ENCODE data around the gene IP6K3. TPM values are rescaled to one million over a fixed set of nuclear protein-coding genes. Genes with fewer than 3 reads are reported as not detected.

Gene IP6K3
- total RNA-seq, 2 experiments from 2014 or later: not detected

DNA sequence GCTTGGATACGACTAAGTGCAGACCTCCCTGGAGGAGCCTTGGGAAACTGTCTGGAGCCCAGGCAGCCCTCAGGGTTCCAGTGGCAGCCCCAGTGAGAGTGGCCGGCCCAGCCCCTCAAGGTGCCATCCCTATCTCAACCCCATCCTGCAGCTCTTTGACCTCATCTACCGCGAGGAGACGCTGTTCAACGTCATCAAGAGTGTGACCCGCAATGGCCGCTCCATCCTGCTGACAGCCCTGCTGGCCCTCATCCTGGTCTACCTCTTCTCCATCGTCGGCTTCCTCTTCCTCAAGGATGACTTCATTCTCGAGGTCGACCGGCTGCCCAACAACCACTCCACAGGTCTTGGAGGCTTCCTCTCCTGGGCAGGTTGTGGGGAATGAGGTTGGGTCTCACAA lies 55.9 kb downstream of the IP6K3 start:
- ATAC-seq (no peak), DNase-seq (no peak)
- H3K27ac Mint-ChIP-seq: peak overlapping the region; percentile 71
- H3K4me1 Mint-ChIP-seq (ENCODE audit: low read depth): peaks cover 52% of the 10 kb centered on the region
- ChIA-PET CTCF (interaction anchor here (1.3 to 5.3 kb wide), 3 partner anchors 10 to 107 kb away, joined by 3 to 19 read pairs (median 9); partner anchors contain the start of gene UQCC2), POLR2A (no interaction called here)
- H3K9me3 Mint-ChIP-seq (ENCODE audit: insufficient read depth): no peaks in the 10 kb centered on the region
- no peak overlapping the region for H3K4me3 Mint-ChIP-seq
- no peaks in the 10 kb centered on the region for H3K27me3 Mint-ChIP-seq (ENCODE audit: low read depth)
- H3K36me3 Mint-ChIP-seq (ENCODE audit: low read depth): peaks cover 81% of the 10 kb centered on the region

DNA sequence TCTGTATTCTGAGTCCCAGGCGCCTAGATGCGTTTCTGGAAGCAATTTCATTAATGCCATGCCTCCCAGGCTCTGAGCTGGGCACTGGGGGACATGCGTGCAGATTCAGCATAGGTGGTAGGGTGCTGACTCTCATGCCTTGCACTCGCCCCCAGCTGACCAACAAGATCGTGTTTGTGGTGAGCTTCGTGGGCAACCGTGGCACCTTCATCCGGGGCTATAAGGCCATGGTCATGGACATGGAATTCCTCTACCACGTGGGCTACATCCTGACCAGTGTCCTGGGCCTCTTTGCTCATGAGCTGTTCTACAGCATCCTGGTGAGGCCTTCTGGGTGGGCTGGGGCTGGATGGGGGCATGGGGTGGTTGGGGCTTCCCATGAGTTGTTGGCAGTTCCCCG lies 56.8 kb downstream of the IP6K3 start:
- H3K27ac Mint-ChIP-seq: peak overlapping the region; percentile 30
- POLR2A ChIA-PET: no interaction called here
- CTCF ChIA-PET: interaction anchor here (1.3 to 5.3 kb wide), 3 partner anchors 11 to 106 kb away, joined by 3 to 19 read pairs (median 9); partner anchors contain the start of gene UQCC2

DNA sequence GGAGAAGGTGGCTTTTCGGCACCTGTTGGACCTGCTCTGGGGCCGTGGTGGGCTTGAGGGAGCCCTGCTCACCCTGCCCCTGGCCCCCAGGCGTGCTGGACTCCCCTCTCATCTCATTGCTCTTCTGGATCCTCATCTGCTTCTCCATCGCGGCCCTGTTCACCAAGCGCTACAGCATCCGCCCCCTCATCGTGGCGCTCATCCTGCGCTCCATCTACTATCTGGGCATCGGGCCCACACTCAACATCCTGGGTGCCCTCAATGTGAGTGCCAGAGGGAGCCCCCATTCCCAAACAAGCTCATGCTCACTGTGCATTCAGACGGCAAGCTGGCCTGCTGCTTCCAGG lies 57.6 kb downstream of the IP6K3 start:
- no peak for DNase-seq
- H3K36me3 Mint-ChIP-seq (ENCODE audit: low read depth): peaks cover 84% of the 10 kb centered on the region
- ChIA-PET CTCF (no interaction called here), POLR2A (no interaction called here)
- H3K27me3 Mint-ChIP-seq (ENCODE audit: low read depth): no peaks in the 10 kb centered on the region
- H3K27ac Mint-ChIP-seq: no peak overlapping the region
- H3K4me1 Mint-ChIP-seq (ENCODE audit: low read depth): peaks cover 40% of the 10 kb centered on the region
- H3K9me3 Mint-ChIP-seq (ENCODE audit: insufficient read depth): no peaks in the 10 kb centered on the region
- H3K4me3 Mint-ChIP-seq: no peak overlapping the region
- no peak for ATAC-seq

More for the DNA sequence above, 56.8 kb downstream of the IP6K3 start:
- ATAC-seq (no peak), DNase-seq (no peak)
- Mint-ChIP-seq H3K27me3 (ENCODE audit: low read depth) (no peaks in the 10 kb centered on the region), H3K36me3 (ENCODE audit: low read depth) (peaks cover 84% of the 10 kb centered on the region), H3K4me1 (ENCODE audit: low read depth) (peaks cover 44% of the 10 kb centered on the region), H3K9me3 (ENCODE audit: insufficient read depth) (no peaks in the 10 kb centered on the region), H3K4me3 (no peak overlapping the region)

DNA sequence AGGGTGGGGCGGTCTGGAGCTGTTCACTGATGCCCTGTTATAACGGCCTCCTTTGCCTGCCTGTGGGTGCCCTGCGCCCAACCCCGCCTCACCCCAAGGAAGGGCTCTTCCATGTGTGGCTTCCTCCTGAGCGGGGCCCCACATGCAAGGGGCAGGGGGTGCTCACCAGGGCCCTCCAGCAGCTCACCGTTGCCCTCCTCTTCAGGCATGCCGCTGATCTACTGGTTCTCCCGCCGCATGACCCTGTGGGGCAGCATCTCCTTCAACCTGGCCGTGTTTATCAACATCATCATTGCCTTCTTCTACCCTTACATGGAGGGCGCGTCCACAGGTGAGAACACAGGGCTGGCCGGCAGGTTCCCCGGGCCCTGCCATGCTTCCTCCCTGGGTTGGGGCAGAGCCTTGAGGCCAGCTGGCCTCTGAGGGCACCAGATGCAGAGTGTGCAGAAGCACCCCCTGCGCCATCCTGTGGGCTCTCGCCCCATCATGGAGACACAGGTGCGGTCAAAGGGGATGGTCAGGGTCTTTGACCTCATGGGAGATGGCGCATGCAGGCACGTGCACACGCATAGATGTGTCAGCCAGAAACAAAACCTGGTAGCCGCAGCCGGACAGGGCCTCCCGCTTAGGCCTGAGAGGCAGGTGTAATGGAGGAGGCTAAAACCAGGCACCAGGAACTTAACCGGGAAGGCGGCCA lies 58.1 kb downstream of the IP6K3 start:
- H3K27me3 Mint-ChIP-seq (ENCODE audit: low read depth): no peaks in the 10 kb centered on the region
- DNase-seq (no peak), ATAC-seq (no peak)
- H3K36me3 Mint-ChIP-seq (ENCODE audit: low read depth): peaks cover 84% of the 10 kb centered on the region
- no peak overlapping the region for H3K4me3 Mint-ChIP-seq
- no peak overlapping the region for H3K27ac Mint-ChIP-seq
- H3K9me3 Mint-ChIP-seq (ENCODE audit: insufficient read depth): no peaks in the 10 kb centered on the region
- CTCF ChIA-PET: no interaction called here
- peaks cover 40% of the 10 kb centered on the region for H3K4me1 Mint-ChIP-seq (ENCODE audit: low read depth)
- POLR2A ChIA-PET: no interaction called here

DNA sequence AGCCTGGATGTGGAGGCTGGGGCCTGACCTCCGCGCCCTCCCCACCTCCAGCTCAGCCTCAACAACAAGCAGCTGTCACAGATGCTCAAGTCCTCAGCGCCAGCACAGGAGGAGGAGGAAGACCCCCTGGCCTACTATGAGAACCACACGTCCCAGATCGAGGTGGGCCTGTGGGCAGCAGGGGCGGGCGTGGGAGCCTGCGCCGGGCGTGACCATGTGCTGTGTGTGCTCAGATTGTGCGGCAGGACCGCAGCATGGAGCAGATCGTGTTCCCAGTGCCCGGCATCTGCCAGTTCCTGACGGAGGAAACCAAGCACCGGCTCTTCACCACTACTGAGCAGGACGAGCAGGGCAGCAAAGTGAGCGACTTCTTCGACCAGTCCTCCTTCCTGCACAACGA lies 58.7 kb downstream of the IP6K3 start:
- Mint-ChIP-seq H3K4me3 (no peak overlapping the region), H3K27ac (no peak overlapping the region), H3K4me1 (ENCODE audit: low read depth) (peaks cover 40% of the 10 kb centered on the region), H3K36me3 (ENCODE audit: low read depth) (peaks cover 83% of the 10 kb centered on the region), H3K27me3 (ENCODE audit: low read depth) (no peaks in the 10 kb centered on the region), H3K9me3 (ENCODE audit: insufficient read depth) (no peaks in the 10 kb centered on the region)
- ATAC-seq (no peak), DNase-seq (no peak)
- POLR2A ChIA-PET: no interaction called here
- CTCF ChIA-PET: no interaction called here

DNA sequence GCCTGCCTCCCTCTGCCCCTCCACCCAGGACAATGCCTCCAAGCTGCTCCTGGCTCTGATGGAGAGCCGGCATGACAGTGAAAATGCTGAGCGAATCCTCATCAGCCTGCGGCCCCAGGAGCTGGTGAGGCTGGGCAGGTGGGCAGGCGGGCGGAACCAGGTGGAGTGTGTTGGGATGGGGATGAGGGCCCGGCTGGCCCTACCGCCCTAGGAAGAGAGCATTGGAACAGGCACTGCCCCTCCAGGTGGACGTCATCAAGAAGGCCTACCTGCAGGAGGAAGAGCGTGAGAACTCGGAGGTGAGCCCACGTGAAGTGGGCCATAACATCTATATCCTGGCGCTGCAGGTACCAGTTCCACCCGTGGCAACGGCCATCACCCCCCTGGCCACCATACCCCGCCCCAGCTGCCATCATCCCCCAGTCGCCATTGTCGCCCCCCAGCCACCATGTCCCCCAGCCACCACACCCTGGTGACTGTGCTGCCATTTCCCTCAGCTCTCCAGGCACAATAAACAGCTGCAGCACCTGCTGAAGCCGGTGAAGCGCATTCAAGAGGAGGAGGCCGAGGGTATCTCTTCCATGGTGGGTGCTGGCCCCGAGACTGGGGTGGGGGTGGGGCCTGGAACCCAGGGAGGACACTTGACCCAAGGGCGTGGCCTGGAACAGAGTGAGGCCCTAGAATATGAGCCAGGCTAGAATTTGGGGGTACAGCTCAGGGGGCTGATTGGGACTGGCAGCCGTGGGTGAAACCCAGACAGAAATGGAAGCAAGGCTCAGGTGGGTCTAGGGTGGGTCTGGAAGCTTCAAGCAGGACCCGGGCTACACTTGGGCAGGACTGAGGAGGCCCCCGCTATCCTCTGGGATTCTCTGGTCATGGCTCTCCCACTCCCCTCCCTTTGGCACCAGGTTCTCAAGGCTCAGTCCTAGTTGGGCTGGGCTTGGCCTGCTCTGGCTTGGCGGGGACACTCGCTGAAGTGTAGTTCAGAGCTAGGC lies 59.4 kb downstream of the IP6K3 start:
- H3K27ac Mint-ChIP-seq: no peak overlapping the region
- H3K36me3 Mint-ChIP-seq (ENCODE audit: low read depth): peaks cover 80% of the 10 kb centered on the region
- H3K4me3 Mint-ChIP-seq: no peak overlapping the region
- CTCF ChIA-PET: interaction anchor here (1.1 kb wide), 1 partner anchor 80 kb away, joined by 3 read pairs; no protein-coding TSS in a partner anchor
- H3K4me1 Mint-ChIP-seq (ENCODE audit: low read depth): peaks cover 40% of the 10 kb centered on the region
- POLR2A ChIA-PET: no interaction called here
- no peaks in the 10 kb centered on the region for H3K9me3 Mint-ChIP-seq (ENCODE audit: insufficient read depth)
- no peaks in the 10 kb centered on the region for H3K27me3 Mint-ChIP-seq (ENCODE audit: low read depth)
- DNase-seq (no peak), ATAC-seq (no peak)

DNA sequence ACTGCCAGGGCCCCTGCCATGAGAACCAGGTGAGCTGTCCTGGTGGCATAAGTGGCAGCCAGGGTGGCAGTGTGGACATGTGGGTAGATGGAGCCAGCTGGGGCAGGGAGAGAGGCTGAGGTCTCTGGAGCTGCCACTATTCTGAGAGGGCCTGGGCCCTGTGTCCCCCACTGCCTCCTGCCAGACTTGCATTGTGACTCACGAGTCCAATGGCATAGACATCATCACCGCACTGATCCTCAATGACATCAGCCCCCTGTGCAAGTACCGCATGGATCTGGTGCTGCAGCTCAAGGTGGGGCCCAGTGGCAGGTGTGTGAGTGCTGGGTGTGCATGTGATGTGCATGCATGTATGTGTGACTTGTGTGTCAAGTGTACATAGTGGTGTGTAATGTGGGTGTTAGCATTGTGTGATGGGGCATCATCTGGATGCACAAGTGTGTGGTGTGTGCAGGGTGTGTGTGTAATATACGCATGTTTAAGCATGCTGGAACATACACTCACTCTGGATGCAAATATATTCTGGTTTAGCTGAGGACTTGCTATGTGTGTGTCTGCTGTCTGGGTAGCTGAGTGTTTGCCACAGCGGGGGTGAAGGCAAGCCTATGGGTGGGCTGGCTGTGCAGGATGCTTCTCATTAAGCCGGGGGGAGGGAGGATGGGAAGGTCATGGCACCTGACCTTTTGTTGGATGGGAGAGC lies 60.3 kb downstream of the IP6K3 start:
- Mint-ChIP-seq H3K27me3 (ENCODE audit: low read depth) (no peaks in the 10 kb centered on the region), H3K27ac (no peak overlapping the region), H3K4me1 (ENCODE audit: low read depth) (peaks cover 32% of the 10 kb centered on the region), H3K4me3 (no peak overlapping the region), H3K36me3 (ENCODE audit: low read depth) (peaks cover 75% of the 10 kb centered on the region), H3K9me3 (ENCODE audit: insufficient read depth) (no peaks in the 10 kb centered on the region)
- POLR2A ChIA-PET: no interaction called here
- CTCF ChIA-PET: interaction anchor here (1.1 kb wide), 1 partner anchor 79 kb away, joined by 3 read pairs; no protein-coding TSS in a partner anchor
- DNase-seq: no peak
- ATAC-seq: no peak

DNA sequence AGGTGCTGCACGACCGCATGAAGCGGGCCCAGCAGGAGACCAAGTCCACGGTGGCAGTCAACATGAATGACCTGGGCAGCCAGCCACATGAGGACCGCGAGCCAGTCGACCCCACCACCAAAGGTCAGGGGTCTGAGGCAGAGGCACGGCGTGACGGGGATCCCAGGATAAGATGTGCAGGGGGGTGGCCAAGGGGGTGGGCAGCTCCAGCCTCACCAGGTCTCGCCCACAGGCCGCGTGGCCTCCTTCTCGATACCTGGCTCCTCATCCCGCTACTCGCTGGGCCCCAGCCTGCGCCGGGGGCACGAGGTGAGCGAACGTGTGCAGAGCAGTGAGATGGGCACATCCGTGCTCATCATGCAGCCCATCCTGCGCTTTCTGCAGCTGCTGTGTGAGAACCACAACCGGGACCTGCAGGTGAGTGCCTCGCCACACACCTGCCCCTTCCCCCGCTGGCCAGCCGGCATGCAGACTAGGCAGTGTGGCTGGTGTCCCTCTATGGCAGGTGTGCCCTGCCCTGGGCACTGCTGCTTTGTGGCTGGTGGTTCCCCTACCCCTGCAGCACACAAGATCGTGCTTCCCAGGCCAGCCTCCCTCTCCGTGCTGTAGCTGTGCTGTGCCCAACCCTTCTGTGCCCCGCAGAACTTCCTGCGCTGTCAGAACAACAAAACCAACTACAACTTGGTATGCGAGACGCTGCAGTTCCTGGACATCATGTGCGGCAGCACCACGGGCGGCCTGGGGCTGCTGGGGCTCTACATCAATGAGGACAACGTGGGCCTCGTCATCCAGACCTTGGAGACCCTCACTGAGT lies 61.1 kb downstream of the IP6K3 start:
- ChIA-PET CTCF (interaction anchor here (1.1 kb wide), 1 partner anchor 78 kb away, joined by 3 read pairs; no protein-coding TSS in a partner anchor), POLR2A (no interaction called here)
- Mint-ChIP-seq H3K36me3 (ENCODE audit: low read depth) (peaks cover 73% of the 10 kb centered on the region), H3K4me3 (no peak overlapping the region), H3K27ac (no peak overlapping the region), H3K9me3 (ENCODE audit: insufficient read depth) (no peaks in the 10 kb centered on the region), H3K27me3 (ENCODE audit: low read depth) (no peaks in the 10 kb centered on the region), H3K4me1 (ENCODE audit: low read depth) (peaks cover 24% of the 10 kb centered on the region)
- no peak for ATAC-seq
- DNase-seq: no peak

DNA sequence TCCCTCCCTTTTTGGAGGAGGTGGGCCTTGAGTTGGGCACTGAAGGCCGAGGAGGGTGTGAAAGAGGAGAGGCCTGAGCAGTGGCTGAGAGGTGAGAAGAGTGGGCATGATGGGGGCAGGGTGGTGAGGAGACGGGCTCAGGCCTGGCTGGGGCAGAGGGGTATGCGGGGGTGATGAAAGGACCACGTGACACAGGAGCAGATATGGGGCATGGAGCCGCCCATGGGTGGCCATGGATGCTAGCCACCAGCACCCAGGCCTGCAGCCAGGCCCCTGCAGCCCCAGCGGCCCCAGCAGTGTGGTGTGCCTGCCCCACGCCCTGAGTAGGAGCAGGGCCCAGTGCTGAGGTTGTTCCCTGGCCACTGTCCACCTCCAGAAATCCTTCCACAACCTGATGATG lies 61.7 kb downstream of the IP6K3 start:
- Mint-ChIP-seq H3K27me3 (ENCODE audit: low read depth) (no peaks in the 10 kb centered on the region), H3K9me3 (ENCODE audit: insufficient read depth) (no peaks in the 10 kb centered on the region), H3K4me3 (no peak overlapping the region), H3K4me1 (ENCODE audit: low read depth) (peaks cover 23% of the 10 kb centered on the region), H3K36me3 (ENCODE audit: low read depth) (peaks cover 74% of the 10 kb centered on the region), H3K27ac (peak overlapping the region; percentile 69)
- ATAC-seq: no peak
- ChIA-PET POLR2A (no interaction called here), CTCF (interaction anchor here (1.2 kb wide), 1 partner anchor 77 kb away, joined by 3 read pairs; no protein-coding TSS in a partner anchor)
- DNase-seq: no peak

DNA sequence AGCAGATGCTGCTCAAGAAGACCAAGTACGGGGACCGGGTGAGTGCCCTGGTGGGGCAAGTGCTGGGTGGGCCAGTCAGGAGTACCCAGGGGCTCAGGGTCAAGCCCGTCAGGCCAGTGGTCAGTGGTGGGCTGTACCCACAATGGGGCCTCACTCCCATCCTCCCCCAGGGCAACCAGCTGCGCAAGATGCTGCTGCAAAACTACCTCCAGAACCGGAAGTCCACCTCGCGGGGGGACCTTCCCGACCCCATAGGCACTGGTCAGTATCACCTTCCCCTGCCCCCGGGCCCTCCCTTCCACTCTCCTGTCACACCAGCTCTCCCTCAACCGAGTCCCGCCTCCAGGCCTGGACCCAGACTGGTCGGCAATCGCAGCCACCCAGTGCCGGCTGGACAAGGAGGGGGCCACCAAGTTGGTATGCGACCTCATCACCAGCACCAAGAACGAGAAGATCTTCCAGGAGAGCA lies 62.2 kb downstream of the IP6K3 start:
- Mint-ChIP-seq H3K36me3 (ENCODE audit: low read depth) (peaks cover 75% of the 10 kb centered on the region), H3K4me3 (no peak overlapping the region), H3K9me3 (ENCODE audit: insufficient read depth) (no peaks in the 10 kb centered on the region), H3K27me3 (ENCODE audit: low read depth) (no peaks in the 10 kb centered on the region), H3K27ac (peak overlapping the region; percentile 69), H3K4me1 (ENCODE audit: low read depth) (peaks cover 23% of the 10 kb centered on the region)
- ATAC-seq (no peak), DNase-seq (no peak)
- ChIA-PET POLR2A (interaction anchor here (1.2 to 1.9 kb wide), 2 partner anchors 10 to 13 kb away, joined by 3 to 8 read pairs; no protein-coding TSS in a partner anchor), CTCF (interaction anchor here (1.2 to 2.3 kb wide), 2 partner anchors 16 to 77 kb away, joined by 3 to 20 read pairs; no protein-coding TSS in a partner anchor)
